HG03432 (cell line): ENCODE results near the gene DNAJC5.
A peak's percentile ranks its signal among the peaks of the same experiment; 100 is the strongest.

ENCODE experiments used
- ATAC-seq: cut with Tn5 transposase; IDR thresholded peaks from one replicate; pipeline ENCODE4 v1.9.1; 2021; ENCODE audit warnings: mild to moderate bottlenecking, moderate library complexity; ENCODE audit not compliant: unreplicated experiment

DNAJC5 gene

GRCh38 chr20:63978319-63979228 lies 83.6 kb downstream of the DNAJC5 start:
- peak; percentile 31 for ATAC-seq

GRCh38 chr20:63979229-63979556 lies 84.3 kb downstream of the DNAJC5 start:
- ATAC-seq, result no peak

GRCh38 chr20:63979557-63980316 lies 84.8 kb downstream of the DNAJC5 start, which contains the start of gene SAMD10:
TSS of gene SAMD10 (minus strand) at chr20:63979642. CDS start at chr20:63979467, 175 bp downstream.
- peak; percentile 29 for ATAC-seq

GRCh38 chr20:63980317-63980805 lies 85.4 kb downstream of the DNAJC5 start:
- peak; percentile 10 for ATAC-seq

- peak; percentile 55 for ATAC-seq
Observed at GRCh38 chr20:63980806-63981728, 86.1 kb downstream of the DNAJC5 start, which contains the start of gene PRPF6. TSS of gene PRPF6 (plus strand) at chr20:63981132. CDS start at chr20:63981246, 114 bp downstream.

- ATAC-seq, result no peak
Observed at GRCh38 chr20:63982937-63983336, 88.0 kb downstream of the DNAJC5 start.
